Limb (tissue), 2 donors: ENCODE measurements around the gene UBR1.
"Not testable (repeated sequence)": the region's sequence is repeated elsewhere in the genome, so short reads cannot be mapped to it uniquely, and the experiment has no call there.

Experiments
- DNase-seq, 2 donors: peaks; one replicate each; pipeline ENCODE4 v3.0.0-alpha.2; 2016; ENCODE audit errors: extremely low spot score in 2 of 2

The UBR1 gene

DNA sequence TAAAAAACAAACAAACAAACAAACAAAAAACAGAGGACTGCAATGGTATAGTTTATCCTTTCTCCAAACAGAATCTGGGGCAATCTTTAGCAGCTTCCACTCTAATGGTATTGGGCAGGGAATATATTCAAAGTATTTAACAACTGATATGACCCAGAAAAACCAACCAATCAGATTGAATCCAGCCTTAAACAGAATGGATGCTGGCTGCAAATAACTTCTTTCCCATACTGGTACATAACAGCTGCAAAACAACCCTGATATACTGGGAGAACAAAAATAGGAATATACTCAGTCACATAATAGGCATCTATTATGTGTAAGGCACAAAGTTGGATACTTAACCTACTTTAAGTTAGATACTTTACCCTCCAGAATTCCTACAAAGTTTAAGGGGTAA is 49.1 kb downstream of the UBR1 start:
- no peak for DNase-seq

DNA sequence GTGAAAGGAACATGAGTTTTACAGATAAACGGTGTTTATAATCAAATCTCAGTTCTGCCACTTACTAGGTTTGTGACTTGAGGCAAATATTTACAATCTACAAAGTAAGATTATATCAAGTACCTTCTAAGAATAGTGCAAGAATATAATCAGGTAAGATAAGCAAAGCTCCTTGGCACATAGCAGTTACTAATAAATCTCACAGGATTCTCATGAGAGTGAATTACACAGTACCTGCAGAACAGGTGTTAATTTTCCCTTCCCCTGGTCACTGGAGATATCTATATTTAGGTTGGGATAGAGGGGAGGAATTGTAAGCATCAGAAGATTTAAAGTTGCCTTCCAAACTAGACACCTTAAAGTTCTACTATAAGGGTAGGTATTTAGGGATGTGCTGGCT is 53.0 kb downstream of the UBR1 start:
- DNase-seq: no peak

GRCh38 chr15:43048935-43049334 is 56.9 kb downstream of the UBR1 start:
- DNase-seq: no peak

GRCh38 chr15:43046484-43046883 is 59.4 kb downstream of the UBR1 start:
- DNase-seq: no peak

DNA sequence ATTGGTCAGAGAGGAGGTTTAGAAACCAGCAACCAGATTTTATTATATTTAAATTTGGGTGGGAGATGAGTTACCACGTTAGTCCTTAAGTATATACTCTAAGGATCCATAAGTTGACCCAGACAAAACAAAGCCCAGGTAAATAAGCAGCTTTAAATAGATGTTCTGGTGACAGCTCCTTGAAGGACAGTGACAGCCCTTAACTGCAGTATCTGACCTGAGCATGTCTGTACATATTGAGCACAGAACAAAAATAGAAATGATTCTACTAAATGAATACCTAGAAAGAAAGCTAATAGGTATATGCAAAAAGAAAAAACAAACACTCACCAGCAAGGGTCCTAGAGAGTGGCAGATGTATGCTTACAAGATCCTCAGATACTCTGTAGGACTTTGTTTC is 63.0 kb downstream of the UBR1 start:
- no peak for DNase-seq

DNA sequence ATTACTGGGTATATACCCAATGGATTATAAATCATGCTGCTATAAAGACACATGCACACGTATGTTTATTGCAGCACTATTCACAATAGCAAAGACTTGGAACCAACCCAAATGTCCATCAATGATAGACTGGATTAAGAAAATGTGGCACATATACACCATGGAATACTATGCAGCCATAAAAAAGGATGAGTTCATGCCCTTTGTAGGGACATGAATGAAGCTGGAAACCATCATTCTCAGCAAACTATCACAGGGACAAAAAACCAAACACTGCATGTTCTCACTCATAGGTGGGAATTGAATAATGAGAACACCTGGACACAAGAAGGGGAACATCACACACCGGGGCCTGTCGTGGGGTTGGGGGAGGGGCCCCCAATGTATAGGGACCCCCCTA is 64.8 kb downstream of the UBR1 start:
- not testable (repeated sequence) for DNase-seq

- not testable (repeated sequence) for DNase-seq
These were observed 70.6 kb downstream of the UBR1 start for GRCh38 chr15:43035240-43035639.

DNA sequence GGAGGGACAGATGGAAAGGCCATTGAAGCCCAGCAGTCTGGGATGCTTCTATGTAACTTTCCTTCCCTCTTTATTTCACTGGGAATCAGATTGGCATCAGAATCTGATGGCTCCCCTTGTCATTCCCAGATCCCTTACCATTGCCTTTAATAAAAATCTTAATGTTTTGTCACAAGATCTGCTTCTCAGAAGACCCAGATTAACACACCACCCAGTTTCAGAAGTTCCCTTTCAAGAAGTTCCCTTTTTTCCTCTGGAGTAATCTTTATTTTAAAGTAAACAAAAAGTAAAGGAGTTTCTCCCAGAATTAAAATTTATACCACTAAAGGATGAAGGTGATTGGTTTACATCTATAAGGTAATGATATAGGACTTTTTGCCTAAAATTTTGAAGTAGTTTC is 76.4 kb downstream of the UBR1 start:
- DNase-seq: no peak

- no peak for DNase-seq
These were observed 80.7 kb downstream of the UBR1 start for GRCh38 chr15:43025150-43025549.

GRCh38 chr15:43014671-43015070 is 91.2 kb downstream of the UBR1 start:
- DNase-seq: not testable (repeated sequence)

DNA sequence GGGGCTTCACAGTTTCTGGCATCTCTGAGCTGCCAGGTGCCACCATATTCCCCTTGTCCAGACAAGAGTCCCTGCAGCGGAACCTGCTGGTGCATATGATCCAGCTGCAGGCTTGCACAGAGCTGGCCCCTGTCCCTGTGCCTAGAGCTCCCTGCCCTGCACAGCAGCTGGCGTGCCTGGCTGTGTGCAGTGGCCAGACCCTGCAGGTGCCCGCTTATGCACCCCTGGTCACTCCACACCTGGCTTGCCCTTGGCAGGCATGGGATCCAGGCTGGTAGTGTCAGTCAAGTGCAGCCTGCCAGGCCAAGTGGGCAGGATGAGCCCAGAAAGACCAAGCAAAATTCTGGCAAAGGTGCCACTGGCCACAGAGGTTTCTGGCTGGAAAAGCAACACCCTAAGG is 96.6 kb downstream of the UBR1 start:
- DNase-seq: no peak

GRCh38 chr15:43008150-43008549 is 97.7 kb downstream of the UBR1 start:
- DNase-seq: no peak

DNA sequence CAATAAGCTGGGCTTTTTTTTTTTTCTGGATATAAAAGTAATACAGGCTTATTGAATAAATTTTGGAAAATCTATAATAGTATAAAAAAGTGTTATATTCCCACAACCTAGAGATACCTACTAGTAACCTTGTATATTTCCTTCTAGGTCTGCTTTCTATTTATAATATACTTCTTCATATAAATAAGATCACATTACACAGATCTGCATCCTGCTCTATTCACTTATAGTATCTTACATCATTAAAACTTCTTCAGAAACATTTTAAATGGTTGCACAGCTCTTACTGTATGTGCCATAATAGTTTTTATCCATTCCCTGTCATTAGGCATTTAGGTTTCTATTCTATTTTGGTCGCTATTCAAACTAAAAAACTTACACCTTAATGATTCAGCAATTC is 98.3 kb downstream of the UBR1 start:
- DNase-seq: no peak

DNA sequence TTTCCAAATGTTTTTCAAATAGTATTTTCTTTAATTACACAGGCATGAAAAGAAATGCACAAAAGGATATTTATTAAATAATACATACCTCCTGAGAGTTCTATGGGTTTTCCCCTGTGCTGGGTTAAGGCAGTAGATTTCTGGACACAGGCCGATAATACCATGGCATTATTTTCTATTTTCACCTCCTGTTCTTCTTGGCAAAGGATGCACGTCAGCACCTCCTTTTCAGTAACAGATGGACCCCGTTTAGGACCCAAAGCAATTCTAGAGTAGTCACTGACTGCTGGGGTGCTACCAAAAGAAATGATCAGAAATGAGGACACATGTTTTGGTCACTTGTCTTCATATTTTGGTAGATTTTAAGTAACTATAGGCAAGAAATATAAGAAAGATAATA is 98.8 kb downstream of the UBR1 start:
- no peak for DNase-seq

- not testable (repeated sequence) for DNase-seq
These were observed 100.8 kb downstream of the UBR1 start for GRCh38 chr15:43004886-43005595.

- DNase-seq: no peak
These were observed 106.5 kb downstream of the UBR1 start for GRCh38 chr15:42999201-42999779.

- DNase-seq: no peak
These were observed 109.0 kb downstream of the UBR1 start for GRCh38 chr15:42996871-42997270.

DNA sequence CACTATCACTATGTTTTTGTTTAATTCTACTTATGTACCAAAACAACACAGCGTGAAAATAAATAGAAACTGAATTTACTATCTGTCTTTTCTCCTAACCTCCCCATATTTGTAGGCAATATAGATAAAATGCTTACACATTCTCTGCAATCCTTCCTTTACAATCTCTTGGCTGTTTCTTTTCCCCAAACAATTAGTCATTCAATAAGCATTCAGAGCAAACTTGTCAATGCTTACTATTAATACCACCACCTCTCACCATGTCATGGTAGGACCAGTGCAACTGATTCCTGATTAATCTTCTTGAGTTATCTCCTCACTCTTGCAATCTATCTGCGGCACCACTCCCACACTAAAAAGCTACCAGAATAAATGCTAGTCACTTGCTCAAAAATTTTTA is 111.3 kb downstream of the UBR1 start:
- DNase-seq: no peak

DNA sequence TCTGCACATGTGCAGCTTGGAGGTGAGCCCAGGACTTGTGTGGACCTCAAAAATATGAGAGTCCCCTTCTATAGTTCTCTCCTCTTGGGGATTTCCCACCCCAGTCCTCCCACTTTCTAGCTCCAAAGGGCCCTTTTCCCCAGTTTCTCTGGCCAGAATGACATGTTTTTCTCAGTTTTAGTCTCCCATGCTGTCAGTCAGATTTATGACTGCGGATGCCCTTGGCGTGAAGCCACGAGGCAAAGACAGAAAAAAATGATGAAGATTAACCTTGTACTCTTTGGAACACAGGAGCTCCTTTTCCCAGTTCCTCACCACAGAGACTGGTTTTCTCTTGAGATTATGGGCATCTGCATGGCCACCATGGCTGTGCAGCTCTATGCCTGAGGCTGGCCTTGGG is 113.2 kb downstream of the UBR1 start:
- DNase-seq: no peak

DNA sequence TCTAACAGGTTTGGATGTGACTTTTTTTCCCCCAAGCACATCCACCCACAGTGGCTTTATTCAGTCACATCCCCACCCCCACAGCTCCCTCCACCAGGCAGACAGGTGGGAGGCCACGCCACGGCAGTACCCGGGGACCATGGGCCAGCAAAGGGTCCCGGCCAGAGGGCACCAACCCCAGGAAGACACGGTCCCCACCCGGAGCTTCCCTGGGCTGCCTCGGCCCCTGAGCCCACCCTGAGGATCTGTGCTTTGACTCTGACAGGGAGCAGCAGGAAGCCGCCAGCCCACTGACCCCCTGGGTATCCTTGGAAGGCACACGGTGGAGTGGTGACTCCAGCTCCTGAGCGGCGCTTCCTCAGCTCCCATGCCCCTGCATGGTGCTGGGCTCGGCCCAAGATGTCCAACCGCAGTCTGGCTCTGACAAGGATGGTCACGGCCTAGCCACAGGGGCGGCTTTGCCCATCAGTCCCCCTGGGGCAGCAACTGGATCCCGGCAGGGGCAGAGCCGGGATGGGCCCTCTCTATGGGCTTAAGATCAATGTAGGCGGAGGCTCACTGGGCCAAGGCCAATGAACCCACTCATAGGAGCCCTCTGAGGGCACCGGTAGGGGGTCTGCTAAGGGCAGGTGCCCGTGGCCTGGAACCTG is 119.0 kb downstream of the UBR1 start:
- no peak for DNase-seq

DNA sequence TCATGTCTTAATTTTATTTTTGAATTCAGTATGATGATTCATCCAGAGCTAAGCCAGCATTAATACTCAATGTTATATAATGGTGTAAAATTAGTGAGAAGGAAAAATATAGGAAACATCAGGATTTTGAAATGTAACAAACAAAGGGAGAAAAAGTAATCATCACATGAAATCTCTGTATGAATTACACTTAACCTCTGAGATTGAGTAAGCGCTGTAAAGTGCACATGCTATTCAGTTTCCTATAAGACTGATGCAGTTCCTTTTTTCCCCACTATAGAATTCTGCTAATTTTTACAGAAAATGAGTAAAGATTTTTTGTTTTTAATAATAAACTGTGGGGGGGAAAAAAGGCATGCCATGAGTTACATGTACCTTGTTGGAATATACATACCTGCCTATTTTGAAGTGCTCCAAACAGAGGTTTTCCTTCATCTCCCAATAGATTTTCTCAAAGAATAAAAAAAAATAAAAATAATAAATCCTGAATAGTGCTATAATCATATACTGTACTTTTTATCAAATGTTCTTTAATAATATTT is 121.3 kb downstream of the UBR1 start:
- DNase-seq: no peak

- DNase-seq: not testable (repeated sequence)
These were observed 126.7 kb downstream of the UBR1 start for GRCh38 chr15:42979113-42979512.
